Pons (tissue), 1 donor: Measurements from ENCODE around the gene MTCL1.

Experiments used
- DNase-seq: peaks from one replicate; pipeline ENCODE4 v3.0.0-alpha.2; 2016; ENCODE audit warnings: low spot score

MTCL1 gene

GRCh38 chr18:8771930-8772329 lies 66.6 kb downstream of the MTCL1 start:
- DNase-seq, result peak; percentile 57

- DNase-seq, result no peak
Observed at GRCh38 chr18:8773980-8774379, 68.6 kb downstream of the MTCL1 start.

GRCh38 chr18:8776013-8776943 lies 70.9 kb downstream of the MTCL1 start:
- DNase-seq, result no peak

GRCh38 chr18:8777846-8778245 lies 72.5 kb downstream of the MTCL1 start:
- DNase-seq, result no peak

GRCh38 chr18:8778386-8778785 lies 73.0 kb downstream of the MTCL1 start:
- no peak for DNase-seq

- DNase-seq, result no peak
Observed at GRCh38 chr18:8778824-8779223, 73.5 kb downstream of the MTCL1 start.

GRCh38 chr18:8779251-8779650 lies 73.9 kb downstream of the MTCL1 start:
- DNase-seq, result no peak

- peak; percentile 61 for DNase-seq
Observed at GRCh38 chr18:8780227-8780626, 74.9 kb downstream of the MTCL1 start.

GRCh38 chr18:8781671-8782070 lies 76.3 kb downstream of the MTCL1 start:
- no peak for DNase-seq

- no peak for DNase-seq
Observed at GRCh38 chr18:8783335-8783993, 78.1 kb downstream of the MTCL1 start.

GRCh38 chr18:8783994-8784530 lies 78.7 kb downstream of the MTCL1 start:
- DNase-seq, result no peak

- DNase-seq, result no peak
Observed at GRCh38 chr18:8785261-8785660, 79.9 kb downstream of the MTCL1 start.

GRCh38 chr18:8785855-8786482 lies 80.6 kb downstream of the MTCL1 start:
- no peak for DNase-seq

- DNase-seq, result peak; percentile 75
Observed at GRCh38 chr18:8786483-8787370, 81.4 kb downstream of the MTCL1 start.

GRCh38 chr18:8787371-8787670 lies 82.0 kb downstream of the MTCL1 start:
- no peak for DNase-seq

GRCh38 chr18:8787794-8788193 lies 82.4 kb downstream of the MTCL1 start:
- DNase-seq, result peak; percentile 90

GRCh38 chr18:8788503-8789429 lies 83.4 kb downstream of the MTCL1 start:
- DNase-seq, result no peak

- no peak for DNase-seq
Observed at GRCh38 chr18:8791171-8791651, 85.9 kb downstream of the MTCL1 start.

GRCh38 chr18:8792688-8793316 lies 87.4 kb downstream of the MTCL1 start:
- no peak for DNase-seq
